Thoracic aorta (tissue), 2 donors: Measurements from ENCODE around the gene PANK4. TPM values are rescaled to one million over a fixed set of nuclear protein-coding genes. Genes with fewer than 3 reads are reported as not detected.

Source experiments
- ATAC-seq: fragments of 150-250 bp; one replicate; pipeline ENCODE4 v1.8.0; 2017; ENCODE audit warnings: low read depth; ENCODE audit not compliant: insufficient number of reproducible peaks, low FRiP score
- DNase-seq: peaks from one replicate; pipeline ENCODE4 v3.0.0-alpha.2; 2020; ENCODE audit warnings: low spot score
- H3K27ac ChIP-seq, 2 donors: fragments of 200-600 bp; sonication (generic); 1 replicate in 1 of 2; 2 replicates in 1 of 2; pipeline ENCODE4 v1.5.1; 2016; ENCODE audit warnings: mild to moderate bottlenecking in 2 of 2, moderate library complexity in 2 of 2
- H3K27me3 ChIP-seq: fragments of 200-600 bp; sonication (generic); replicated peaks from 2 replicates; pipeline ENCODE4 v1.6.0; 2016; ENCODE audit warnings: mild to moderate bottlenecking; ENCODE audit not compliant: insufficient read depth
- H3K36me3 ChIP-seq: fragments of 200-600 bp; sonication (generic); one replicate; pipeline ENCODE4 v1.5.1; 2016
- H3K4me1 ChIP-seq, 2 donors: fragments of 200-600 bp; sonication (generic); 1 replicate in 1 of 2; 2 replicates in 1 of 2; pipeline versions ENCODE4 v1.5.1 to v1.6.0; 2016; ENCODE audit warnings: low read depth in 2 of 2, mild to moderate bottlenecking in 1 of 2; ENCODE audit not compliant: control insufficient read depth in 1 of 2
- H3K4me3 ChIP-seq: fragments of 200-600 bp; sonication (generic); 2 replicates; pipeline ENCODE4 v1.5.1; 2016; ENCODE audit warnings: mild to moderate bottlenecking
- H3K9me3 ChIP-seq: fragments of 200-600 bp; sonication (generic); 2 replicates; pipeline ENCODE4 v1.5.1; 2016
- total RNA-seq, 2 donors: library from RNA; depleted of rRNA; stranded (reverse); fragments of >200 nt; gene quantifications; one replicate each; pipeline versions ENCODE4 v1.1.0 to v1.2.3, GENCODE V29; 2016
- TF ChIP-seq, protein P1 (sequence below): fragments of 200-600 bp; sonication (generic); IDR thresholded peaks from one replicate; pipeline ENCODE4 v1.5.1; 2019; ENCODE audit warnings: antibody characterized with exemption

PANK4 gene
- total RNA-seq, 2 donors from 2014 or later = 27.1 to 32.0 TPM

DNA sequence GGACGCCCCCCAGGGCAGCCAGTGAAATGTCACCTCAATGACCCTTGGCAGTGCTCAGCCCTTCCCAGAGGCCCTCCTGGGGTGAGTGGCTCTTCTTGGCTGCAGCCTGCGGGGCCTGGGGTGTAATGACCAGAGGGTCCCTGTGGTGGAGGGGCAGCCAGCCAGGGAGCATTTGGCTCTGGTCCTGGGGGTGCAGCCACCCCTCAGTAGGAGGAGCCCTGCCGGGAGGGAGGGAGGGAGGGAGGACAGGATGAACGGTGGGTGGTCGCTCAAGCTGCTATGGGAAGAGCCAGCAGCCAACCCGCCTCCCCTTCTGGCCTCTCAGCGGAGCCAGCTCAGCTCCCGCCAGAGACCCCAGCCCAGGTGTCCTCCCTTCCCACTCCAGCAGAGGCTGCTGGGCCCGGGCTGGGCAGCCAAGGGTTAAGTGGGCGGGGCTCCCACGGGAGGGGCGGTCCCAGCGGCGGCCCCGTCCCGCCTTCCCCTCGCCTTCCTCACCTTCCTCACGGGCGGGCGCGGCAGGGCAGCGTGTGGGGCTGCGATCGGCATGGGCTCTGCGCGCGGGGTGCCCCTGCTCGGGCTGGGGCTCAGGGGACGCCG is 59.3 kb downstream of the PANK4 start:
- TF ChIP-seq, protein P1, sequence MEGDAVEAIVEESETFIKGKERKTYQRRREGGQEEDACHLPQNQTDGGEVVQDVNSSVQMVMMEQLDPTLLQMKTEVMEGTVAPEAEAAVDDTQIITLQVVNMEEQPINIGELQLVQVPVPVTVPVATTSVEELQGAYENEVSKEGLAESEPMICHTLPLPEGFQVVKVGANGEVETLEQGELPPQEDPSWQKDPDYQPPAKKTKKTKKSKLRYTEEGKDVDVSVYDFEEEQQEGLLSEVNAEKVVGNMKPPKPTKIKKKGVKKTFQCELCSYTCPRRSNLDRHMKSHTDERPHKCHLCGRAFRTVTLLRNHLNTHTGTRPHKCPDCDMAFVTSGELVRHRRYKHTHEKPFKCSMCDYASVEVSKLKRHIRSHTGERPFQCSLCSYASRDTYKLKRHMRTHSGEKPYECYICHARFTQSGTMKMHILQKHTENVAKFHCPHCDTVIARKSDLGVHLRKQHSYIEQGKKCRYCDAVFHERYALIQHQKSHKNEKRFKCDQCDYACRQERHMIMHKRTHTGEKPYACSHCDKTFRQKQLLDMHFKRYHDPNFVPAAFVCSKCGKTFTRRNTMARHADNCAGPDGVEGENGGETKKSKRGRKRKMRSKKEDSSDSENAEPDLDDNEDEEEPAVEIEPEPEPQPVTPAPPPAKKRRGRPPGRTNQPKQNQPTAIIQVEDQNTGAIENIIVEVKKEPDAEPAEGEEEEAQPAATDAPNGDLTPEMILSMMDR = no peak
- DNase-seq (no peak), ATAC-seq (no peak)
- Histone ChIP-seq H3K4me1 (no peaks in the 10 kb centered on the region), H3K27me3 (peaks cover 4% of the 10 kb centered on the region), H3K9me3 (no peaks in the 10 kb centered on the region), H3K27ac (no peak overlapping the region), H3K36me3 (no peaks in the 10 kb centered on the region), H3K4me3 (no peak overlapping the region)

DNA sequence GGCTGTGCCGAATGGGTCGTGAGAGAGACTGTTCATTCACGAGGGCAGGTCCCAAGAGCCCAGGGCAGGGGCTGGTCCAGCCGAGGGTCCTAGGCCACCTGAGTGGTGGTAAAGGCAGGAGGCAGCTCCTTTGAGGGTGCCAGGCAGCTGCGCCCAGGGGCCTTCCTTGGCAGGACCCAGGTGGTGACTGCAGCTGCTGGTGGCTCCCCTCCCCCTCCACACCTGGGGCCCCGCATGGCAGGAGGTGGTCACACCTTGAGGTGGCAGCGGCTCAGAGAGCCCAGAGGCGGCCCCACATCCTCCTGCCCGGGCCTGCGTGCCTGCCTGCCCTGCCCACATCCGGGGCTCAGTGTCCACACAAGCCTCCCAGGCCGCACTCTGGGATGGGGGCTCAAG is 60.1 kb downstream of the PANK4 start:
- Histone ChIP-seq H3K4me3 (no peak overlapping the region), H3K27me3 (peaks cover 4% of the 10 kb centered on the region), H3K27ac (no peak overlapping the region), H3K9me3 (no peaks in the 10 kb centered on the region), H3K4me1 (no peaks in the 10 kb centered on the region), H3K36me3 (no peaks in the 10 kb centered on the region)
- DNase-seq (no peak), ATAC-seq (no peak)
- TF ChIP-seq, protein P1 = no peak

DNA sequence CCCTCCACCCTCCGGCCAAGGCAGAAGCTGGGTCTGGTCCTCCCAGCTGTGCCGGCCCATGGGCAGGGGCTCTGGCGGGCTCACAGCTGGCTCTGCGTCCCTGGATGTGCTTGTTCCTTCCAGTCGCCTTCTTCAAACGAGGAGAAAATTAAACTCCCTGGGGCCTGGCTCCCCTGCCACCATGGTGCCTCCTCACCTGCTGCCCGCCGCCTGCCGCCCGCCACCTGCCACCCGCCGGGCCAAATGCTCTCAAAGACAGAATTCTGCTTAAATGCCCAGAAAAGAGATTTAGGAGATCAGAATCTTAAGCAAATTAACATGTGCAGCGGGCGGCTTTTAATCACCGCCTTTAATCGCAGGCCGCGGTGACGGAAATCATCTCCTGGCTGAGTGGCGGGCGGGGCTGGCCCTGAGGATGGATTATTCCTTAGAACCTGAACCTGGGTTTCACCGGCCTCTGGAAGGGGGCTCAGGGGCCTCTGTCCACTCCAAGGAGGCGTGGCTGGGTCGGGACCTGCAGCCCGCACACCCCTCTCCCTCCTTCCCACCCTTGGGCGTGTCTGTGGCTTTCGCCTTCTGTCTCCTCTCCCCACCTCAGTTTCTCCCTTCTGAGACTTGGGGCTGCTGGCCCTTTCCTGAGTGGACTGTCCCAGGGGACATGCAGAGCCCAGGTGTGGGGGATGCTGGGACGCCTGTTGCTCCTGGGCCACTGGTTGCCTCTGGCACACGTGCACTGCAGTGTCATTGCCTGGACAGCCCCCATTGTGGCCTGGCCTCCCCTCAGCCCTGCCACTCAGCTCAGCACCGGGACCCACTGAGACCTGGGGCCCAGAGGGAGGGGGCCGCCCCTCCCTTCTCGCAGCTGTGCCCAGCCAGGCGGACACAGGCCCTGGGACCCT is 60.8 kb downstream of the PANK4 start:
- H3K9me3 ChIP-seq = no peaks in the 10 kb centered on the region
- H3K4me3 ChIP-seq = no peak overlapping the region
- DNase-seq (no peak), ATAC-seq (no peak)
- TF ChIP-seq, protein P1 = no peak
- no peak overlapping the region for H3K27ac ChIP-seq
- H3K36me3 ChIP-seq = no peaks in the 10 kb centered on the region
- peaks cover 4% of the 10 kb centered on the region for H3K27me3 ChIP-seq
- no peaks in the 10 kb centered on the region for H3K4me1 ChIP-seq

DNA sequence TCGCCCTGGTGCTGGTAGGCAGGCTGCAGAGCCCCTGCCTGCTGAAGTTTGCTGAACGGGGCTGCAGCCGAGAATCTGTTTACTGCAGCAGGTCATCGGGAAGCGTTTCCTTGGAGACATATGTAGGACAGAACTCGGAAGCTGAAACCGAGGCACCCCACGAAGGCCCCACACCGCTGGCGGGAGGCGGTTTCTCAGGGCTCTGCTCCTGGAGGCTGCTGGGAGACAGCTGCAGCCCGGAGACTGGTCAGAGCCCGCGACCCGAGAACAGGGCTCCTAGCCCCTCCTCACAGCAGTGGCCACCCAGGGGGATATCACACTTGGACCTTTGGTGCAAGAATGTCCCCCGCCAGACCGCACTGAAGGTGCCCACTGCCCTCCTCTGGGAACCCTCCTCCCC is 63.0 kb downstream of the PANK4 start:
- no peak overlapping the region for H3K27ac ChIP-seq
- no peaks in the 10 kb centered on the region for H3K36me3 ChIP-seq
- TF ChIP-seq, protein P1 = no peak
- H3K9me3 ChIP-seq = no peaks in the 10 kb centered on the region
- DNase-seq = no peak
- peaks cover 4% of the 10 kb centered on the region for H3K27me3 ChIP-seq
- ATAC-seq = no peak
- H3K4me1 ChIP-seq = no peaks in the 10 kb centered on the region
- no peak overlapping the region for H3K4me3 ChIP-seq

DNA sequence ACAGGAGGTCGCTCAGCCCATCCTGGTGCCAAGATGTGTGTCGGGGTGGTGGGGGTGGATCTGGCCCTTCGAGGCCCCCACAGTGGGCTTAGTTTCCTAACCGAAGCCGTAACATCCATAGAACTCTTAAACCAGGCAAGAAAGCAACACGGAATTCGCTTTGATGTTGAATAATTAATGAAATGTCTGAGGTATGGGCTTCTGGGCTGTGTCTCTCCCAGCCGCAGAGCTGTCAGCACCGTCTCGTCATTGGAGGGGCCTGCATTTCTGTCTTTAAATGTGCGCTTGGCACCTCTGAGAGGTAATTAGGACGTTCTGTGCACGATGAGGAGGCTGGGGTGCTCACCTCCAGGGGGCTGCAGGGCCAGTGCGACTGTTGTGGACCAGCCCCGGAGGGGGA is 63.6 kb downstream of the PANK4 start:
- H3K4me1 ChIP-seq = no peaks in the 10 kb centered on the region
- peaks cover 4% of the 10 kb centered on the region for H3K27me3 ChIP-seq
- TF ChIP-seq, protein P1 = no peak
- H3K36me3 ChIP-seq = no peaks in the 10 kb centered on the region
- H3K9me3 ChIP-seq = no peaks in the 10 kb centered on the region
- ATAC-seq (no peak), DNase-seq (no peak)
- no peak overlapping the region for H3K27ac ChIP-seq
- H3K4me3 ChIP-seq = no peak overlapping the region
